ENCODE measurements around the gene COX6B2.
"Not testable (repeated sequence)": the region's sequence is repeated elsewhere in the genome, so short reads cannot be mapped to it uniquely, and the experiment has no call there.

Gene COX6B2

DNA sequence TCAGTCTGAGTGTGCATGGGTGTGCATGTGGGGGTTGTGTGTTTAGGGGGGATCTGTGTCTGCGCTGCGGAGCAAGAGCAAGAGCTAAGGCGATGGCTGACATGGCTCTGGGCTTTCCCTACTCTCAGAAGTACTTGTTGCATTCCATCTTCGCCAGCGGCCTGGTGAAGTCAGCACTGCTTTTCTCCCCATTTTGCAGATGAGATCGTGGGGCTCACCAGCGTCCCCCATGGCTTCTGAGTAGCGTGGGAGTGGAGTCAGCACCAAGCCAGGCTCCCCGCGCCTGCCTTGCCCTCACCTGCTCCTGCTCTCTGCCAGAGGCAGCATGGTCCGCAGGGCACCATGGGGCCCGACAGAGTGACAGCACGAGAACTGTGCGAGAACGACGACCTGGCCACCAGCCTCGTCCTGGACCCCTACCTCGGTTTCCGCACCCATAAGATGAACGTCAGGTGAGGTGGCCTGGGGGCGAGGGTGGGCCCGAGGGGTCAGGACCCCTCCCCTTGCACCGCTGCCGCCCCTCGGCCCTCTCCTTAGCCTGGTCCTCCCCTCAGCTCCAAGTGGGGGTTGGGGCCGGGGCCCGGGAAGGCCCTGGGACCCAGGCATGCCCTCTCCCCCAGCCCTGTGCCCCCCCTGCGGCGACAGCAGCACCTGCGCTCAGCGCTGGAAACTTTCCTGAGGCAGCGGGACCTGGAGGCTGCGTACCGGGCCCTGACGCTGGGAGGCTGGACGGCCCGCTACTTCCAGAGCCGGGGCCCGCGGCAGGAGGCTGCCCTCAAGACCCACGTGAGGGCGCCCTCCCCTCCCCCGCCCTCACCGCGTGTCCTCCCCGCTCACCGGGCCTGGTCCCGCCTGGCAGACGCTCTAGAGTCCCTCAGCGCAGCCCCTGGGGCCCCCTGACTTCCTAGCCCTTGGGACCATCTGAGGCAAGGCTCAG lies 12.7 kb downstream of the COX6B2 start:
- DNase-seq, result no peak

DNA sequence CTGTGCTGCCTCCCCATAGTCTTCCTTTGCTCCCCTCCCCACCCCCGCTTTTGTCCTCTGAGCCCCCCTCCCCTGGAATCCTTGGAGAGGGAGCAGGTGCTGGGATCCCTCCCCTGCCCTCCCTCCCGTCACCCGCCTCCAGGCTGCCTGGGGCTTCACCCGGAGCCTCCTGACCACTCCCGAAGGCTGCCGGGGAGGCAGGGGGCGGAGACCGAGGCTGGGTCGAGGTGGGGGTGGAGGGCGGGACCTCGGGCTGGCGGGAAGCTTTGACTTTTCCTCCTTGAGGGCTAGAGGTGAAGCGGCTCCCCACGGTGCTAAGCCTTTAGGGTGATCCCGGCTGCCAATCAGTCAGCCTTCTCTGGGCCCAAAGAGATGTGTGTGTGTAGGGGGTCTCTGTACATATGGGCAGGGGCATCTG lies 13.3 kb downstream of the COX6B2 start:
- peak; percentile 37 for DNase-seq

GRCh38 chr19:55340784-55341147 lies 13.8 kb downstream of the COX6B2 start:
- DNase-seq, result no peak

DNA sequence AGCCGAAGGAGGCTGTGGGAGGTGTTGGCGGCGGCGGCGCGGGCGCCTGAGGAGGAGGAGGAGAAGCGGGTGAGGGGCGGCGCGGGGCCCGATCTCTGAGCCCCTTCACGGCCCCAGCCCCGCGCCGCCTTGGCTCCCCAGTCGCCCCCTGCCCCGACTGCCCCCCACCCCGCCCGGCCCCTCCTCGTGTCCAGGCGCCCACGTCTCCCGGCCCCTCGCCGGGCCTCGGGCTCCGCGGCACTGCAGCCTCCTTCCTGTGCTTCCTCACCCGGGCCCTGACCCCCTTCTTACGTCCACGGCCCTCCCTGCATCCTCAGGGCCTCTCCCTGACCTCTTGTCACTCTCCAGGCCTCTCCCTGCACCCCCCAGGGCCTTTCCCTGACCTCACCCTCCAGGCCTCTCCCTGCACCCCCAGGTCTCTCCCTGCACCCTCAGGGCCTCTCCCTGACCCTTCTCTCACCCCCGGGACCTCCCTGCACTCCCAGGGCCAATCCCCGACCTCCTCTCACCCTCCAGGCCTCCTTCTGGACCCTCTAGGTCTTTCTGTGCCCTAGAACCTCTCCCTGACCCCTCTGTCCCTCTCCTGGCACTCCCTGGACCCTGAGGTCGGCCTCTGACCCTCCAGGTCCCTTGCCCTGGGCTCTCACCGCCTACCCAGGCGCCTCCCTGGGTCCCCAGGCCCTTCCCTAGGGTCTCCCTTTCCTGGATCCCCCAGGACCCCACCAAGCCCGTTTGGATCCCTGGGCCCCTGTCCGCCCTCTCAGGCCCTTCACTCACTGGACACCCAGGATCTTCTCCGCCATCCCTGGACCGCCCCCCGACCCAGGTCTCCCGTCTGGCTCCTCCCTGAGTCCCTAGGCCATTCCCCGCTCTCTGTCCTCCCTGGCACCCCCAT lies 14.4 kb downstream of the COX6B2 start:
- no peak for DNase-seq

DNA sequence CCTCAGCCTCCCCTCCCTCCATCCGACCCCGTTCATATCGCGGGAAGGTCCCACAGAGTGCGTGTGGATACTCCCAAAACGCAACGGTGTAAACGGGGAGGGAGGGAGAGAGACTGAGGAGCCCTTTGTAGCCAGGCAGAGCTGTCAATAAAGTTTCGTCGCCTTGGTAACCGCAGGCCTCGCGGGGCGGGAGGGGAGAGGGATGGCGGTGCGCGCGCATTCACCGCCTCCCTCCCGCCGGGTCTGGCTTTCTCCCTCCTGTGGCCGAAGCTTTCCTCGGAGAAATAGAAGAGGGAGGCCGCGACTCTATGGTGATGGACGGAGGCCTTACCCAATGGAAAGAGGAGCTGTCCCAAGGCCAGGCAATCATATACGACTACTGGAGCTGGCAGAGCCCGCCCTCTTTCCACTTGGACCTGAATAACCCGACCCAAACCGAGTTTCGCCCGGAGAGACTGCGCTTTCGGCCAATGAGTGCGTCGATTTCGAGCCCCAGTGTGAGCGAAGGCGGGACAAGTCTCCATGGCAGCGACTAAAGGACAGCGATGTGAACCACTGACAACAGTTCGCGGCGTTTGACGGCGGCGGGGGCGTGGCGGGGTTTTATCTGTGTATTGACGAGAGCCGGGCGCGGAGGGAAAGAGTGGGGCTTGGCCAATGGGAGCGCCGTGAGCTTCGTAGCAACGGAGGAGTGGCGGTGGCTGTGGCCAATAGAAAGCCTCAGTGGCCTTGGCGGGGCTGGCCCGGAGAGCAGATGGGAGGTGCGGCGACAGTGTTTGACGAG lies 15.2 kb downstream of the COX6B2 start, which contains the start of gene KMT5C:
Gene KMT5C (plus strand): TSS at position 772 of the 784 bp plus-strand sequence. CDS start 2,061 bp downstream, outside the sequence.
- peak; percentile 100 for DNase-seq

DNA sequence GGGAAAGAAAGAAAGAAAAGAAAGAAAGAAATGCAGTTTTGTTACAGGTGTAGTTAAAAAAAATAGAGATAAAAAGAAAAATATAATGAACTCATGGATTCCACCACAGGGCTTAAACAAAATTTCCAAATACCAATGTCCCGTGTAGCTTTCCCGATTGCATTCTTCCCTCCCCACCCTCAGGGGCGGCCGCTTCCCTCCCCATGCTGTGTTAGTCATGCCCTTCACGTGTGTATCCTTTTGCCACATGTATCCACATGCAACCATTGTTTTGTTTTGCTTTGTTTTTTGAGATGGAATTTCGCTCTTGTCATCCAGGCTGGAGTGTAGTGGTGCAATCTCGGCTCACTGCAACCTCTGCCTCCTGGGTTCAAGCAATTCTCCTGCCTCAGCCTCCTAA lies 18.4 kb downstream of the COX6B2 start:
- no peak for DNase-seq

DNA sequence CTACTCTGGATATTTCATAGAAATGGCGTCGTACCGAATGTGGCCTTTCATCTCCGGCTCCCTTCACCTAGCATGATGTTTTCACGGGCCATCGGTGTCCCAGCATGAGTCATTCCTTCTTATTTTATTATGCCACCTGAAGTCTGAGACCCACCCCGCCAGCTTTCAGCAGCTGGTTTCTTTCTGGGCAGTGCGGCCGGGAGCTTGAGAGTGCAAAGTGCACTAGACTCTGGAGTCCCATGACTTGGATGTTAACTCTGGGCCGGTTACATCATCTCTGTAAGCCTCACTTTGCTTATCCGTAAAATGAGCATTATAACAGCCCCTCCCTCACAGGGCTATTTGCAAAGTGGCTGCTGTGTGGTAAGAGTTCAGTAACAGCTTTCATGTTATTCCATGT lies 20.6 kb downstream of the COX6B2 start:
- no peak for DNase-seq

GRCh38 chr19:55329791-55330190 lies 24.7 kb downstream of the COX6B2 start:
- DNase-seq, result not testable (repeated sequence)

GRCh38 chr19:55328774-55329318 lies 25.7 kb downstream of the COX6B2 start:
- DNase-seq, result not testable (repeated sequence)

DNA sequence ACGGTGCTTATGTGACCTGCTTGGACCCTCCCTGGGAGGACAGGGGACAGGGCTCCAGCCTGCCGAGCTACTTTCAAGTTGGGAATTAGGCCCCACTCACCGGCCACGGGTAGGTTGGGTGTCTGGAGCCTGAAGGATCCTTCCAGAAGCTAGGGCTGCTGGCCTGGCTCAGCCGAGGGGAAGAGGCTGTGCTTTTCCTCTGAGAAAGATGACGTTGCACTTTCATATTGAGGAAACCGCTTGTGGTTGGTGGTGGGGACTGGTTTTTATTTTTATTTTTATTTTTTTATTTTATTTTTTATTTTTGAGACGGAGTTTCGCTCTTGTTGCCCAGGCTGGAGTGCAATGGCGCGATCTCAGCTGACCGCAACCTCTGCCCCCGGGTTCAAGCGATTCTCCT lies 29.3 kb downstream of the COX6B2 start, which contains the start of gene TMEM150B:
Gene TMEM150B (minus strand): TSS at position 170 of the 400 bp plus-strand sequence. CDS start 4,305 bp downstream, outside the sequence.
- no peak for DNase-seq

DNA sequence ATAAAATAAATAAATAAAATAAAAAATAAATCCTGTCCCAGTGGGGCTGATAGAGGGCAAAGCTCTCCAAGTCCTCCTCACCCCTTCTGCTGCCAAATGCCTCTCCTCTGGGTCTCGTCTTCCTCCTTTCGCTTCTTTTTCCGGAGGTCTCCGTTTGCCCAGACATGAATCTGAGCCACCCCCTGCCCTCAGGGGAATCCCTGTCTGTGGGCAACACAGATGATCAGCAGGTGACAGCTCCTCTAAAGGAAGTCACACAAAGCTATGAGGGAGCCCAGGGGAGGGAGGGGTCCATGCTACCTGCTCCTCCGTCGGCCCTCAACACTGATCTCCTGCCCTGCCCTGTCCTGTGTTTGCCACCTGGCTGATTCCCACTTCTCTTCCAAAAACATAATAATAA lies 29.9 kb downstream of the COX6B2 start:
- no peak for DNase-seq

DNA sequence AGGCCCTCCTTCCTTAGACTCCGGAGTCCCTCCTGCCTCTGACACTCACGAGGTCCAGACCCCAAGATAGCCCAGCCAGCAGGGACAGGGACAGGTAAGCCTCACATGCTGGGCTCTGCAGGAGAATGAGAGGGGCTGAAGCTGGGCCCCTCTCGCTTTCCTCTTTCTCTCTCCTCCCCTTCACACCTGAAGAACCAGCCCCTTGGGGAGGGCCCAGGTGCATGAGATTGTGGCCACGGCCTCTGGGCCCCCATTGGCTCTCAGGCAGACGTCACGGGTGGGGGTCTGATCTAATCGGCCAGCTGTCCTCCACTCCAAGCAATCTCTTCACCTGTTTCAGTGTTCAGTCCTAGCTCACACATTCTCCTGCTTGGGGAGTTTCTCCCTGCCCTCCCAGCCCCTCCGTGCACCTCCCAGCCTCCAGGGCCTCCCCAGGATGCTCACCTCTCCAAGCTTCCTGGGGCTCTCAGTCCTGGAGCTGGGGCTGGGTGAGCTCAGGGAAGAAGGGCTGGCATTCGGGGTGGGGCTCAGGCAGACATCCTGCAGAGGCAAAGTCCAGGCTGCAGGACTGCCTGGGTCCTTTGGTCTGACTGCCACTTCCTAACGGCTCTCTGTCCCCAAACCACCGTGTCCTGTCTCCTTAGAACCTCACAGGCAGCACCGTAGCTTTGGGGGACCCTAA lies 32.2 kb downstream of the COX6B2 start:
- no peak for DNase-seq

DNA sequence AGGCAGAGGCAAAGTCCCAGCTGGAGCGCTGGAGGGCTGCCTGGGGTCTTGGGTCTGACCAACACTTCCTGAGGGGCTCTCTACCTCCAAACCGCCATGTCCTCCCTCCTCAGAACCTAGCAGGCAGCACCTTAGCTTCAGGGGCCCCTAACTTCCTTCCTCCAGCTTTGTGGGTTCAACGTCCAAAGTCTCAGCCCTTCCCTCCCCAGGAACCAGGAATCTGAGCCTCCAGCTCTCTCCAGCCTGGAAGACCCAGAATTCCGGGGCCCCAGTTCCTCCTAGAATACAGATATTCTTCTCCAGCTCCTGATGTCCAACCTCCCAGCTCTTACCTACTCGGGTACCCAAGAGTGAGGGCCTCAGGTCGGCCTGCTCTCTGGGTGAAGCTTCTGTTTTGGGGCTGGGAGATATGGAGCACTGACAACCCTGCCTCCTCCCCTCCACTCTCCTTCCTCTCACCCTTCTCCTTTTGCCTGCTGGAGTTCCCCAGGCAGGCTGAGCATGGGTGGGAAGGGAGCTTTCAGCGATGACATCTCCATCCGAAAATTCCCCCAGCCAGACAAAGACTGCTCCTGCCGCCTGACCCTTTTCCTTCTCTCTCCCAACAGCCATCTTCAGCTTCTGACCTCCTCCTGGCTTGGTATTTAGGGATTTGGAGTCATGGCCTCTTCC lies 32.9 kb downstream of the COX6B2 start:
- DNase-seq, result no peak

GRCh38 chr19:55320844-55321419 lies 33.6 kb downstream of the COX6B2 start:
- DNase-seq, result no peak

GRCh38 chr19:55319785-55320184 lies 34.7 kb downstream of the COX6B2 start:
- DNase-seq, result no peak

DNA sequence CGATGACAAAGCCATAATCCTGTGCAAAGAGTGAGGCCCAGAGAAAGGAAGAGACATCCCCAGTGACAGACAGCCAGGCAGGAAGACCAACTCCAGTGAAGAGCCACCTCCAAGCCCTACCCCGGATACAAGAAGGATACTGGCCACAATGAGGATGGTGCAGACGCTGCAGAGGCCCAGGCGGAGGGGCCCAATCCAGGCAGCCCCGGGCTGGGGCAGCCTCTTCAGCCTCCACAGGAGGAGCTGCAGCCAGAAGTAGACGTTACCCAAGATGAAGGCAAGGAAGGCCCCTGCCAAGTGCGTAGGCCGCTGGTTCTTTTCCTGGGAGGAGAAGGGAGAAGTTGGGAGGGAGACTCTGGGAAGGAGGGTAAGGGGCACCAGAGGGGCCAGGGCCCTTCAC lies 37.9 kb downstream of the COX6B2 start:
- DNase-seq, result no peak

GRCh38 chr19:55315956-55316525 lies 38.5 kb downstream of the COX6B2 start:
- no peak for DNase-seq

DNA sequence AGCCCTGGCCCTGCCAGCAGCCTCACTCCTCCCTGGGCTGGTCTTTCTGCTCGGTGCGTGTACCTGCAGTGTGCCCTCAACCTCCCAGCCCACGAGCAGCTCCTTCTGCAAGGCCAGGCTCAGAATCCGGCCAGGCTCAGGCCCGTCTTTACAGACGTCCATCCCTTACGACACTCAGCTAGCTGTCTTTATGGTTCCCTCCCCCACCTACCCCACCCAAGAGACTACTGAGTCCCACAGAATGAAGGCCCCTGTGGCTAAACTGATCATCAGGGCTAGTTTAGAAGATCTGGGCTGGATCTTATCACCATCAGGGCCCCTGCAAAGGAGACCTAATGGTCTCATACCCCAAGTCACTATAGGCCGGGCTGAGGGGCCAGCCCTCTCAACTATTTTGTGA lies 40.1 kb downstream of the COX6B2 start:
- no peak for DNase-seq

DNA sequence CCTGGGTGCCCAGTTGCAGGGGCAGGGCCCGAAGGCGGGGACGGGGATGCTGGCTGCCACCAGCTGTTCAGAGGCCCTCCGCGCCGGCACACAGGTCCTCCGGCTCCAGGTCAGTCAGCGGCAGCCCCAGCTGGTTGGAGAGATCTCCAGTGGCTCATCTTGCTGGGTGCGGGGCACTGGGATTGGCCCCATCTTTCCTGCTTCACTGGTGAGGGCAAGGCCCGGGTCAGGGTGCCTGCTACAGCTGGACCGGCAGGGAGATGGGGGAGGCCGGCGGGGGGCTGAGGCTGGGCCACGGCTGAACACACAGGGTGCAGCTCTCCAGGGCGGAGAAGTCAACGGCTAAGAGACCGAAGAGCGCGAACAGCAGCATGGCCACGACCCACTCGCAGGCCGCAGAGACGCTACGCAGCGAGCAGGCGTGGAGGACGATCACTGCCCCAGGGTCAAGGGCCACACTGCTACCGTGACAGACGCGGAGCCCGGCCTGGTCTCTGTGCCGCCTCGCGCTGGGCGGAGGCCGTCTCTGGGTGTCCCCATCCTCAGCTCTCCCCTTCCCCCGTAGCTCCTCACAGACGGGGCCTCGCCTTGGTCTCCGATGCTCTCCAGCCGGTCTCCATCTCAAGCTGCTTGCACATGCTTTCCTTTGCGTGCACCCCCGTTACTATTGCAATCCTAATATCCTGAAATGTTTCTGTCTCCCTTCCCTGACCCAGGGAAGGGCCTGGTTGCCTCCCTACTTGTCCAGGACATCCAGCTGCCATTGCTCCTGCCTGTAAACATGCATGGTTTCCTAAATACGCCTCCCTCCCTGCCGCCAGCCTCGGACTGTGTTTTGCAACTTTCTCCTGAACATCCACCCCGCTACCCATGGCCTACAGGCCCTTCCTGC lies 41.7 kb downstream of the COX6B2 start:
- DNase-seq, result no peak
